ENCODE results near the gene SLC6A12.
"Not testable (repeated sequence)": the region's sequence is repeated elsewhere in the genome, so short reads cannot be mapped to it uniquely, and the experiment has no call there.

SLC6A12 gene

DNA sequence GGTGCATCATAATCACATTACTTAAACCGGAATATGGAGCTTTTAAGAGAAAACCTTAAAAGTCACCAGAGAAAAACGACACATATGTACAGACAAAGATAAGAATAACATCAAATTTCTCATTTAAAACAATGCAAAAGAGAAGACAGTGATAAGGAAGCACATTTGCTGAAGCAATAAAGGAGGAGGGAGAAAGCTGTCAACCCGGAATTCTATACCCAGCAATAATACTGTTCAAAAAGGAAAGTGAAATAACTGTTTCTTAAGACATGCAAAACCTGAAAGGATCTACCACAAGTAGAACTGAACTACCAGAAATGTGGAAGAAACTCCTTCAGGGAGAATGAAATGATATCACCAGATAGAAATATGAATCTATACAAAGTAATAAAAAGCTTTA lies 33.3 kb upstream of the SLC6A12 start:
- no peaks in the 10 kb centered on the region for H3K36me3 ChIP-seq (ENCODE audit: control insufficient read depth, insufficient read depth, low read length)
- no peaks in the 10 kb centered on the region for H3K4me1 ChIP-seq (ENCODE audit: control insufficient read depth, insufficient read depth, low read length)
- H3K9ac ChIP-seq (ENCODE audit: low read depth, low read length), result no peak overlapping the region
- no peaks in the 10 kb centered on the region for H3K9me3 ChIP-seq (ENCODE audit: control insufficient read depth, insufficient read depth, low read length)
- no peak overlapping the region for H3K4me3 ChIP-seq (ENCODE audit: low read depth, low read length)
- H3K27me3 ChIP-seq (ENCODE audit: control insufficient read depth, insufficient read depth, low read length), result no peaks in the 10 kb centered on the region

DNA sequence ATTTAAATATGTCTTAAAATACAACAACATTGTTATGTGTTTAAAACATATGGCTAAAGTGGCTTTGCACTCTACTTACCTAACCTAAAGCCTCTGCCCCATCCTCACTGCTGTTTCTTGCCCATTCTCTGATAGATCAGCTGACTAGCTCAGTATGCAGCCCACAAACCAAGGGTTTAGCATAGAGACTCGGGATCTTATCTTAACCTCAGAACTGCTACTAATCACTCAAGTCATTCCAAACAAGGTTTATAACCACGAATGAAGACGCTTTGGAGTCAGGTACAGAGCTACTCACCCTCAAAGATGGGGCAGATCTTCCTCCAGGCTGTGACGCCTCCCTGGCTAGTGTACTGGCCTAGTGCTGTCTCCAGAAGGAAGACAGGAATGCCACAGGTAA lies 29.4 kb upstream of the SLC6A12 start:
- Histone ChIP-seq H3K4me1 (ENCODE audit: control insufficient read depth, insufficient read depth, low read length) (no peaks in the 10 kb centered on the region), H3K4me3 (ENCODE audit: low read depth, low read length) (no peak overlapping the region), H3K9me3 (ENCODE audit: control insufficient read depth, insufficient read depth, low read length) (no peaks in the 10 kb centered on the region), H3K27me3 (ENCODE audit: control insufficient read depth, insufficient read depth, low read length) (no peaks in the 10 kb centered on the region), H3K36me3 (ENCODE audit: control insufficient read depth, insufficient read depth, low read length) (no peaks in the 10 kb centered on the region), H3K9ac (ENCODE audit: low read depth, low read length) (no peak overlapping the region)

DNA sequence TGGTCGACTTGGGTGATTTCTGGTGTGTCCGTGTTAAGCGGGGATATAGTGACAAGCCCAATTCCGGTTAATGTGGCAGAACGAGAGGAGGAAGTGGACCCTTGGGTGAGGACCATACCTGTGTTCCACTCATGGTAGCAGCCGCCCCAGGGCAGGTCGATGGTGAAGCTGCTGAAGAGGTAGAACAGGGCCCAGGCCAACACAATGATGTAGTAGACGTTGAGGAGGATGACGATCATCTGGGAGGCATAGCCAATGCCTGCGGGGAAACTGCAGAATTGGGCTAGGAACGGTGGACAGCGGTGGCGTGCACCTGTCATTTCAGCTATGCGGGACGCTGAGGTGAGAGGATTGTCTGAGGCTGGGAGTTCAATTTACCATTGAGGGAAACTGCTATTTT lies 28.5 kb upstream of the SLC6A12 start:
- Histone ChIP-seq H3K9ac (ENCODE audit: low read depth, low read length) (no peak overlapping the region), H3K27me3 (ENCODE audit: control insufficient read depth, insufficient read depth, low read length) (no peaks in the 10 kb centered on the region), H3K9me3 (ENCODE audit: control insufficient read depth, insufficient read depth, low read length) (no peaks in the 10 kb centered on the region), H3K4me1 (ENCODE audit: control insufficient read depth, insufficient read depth, low read length) (no peaks in the 10 kb centered on the region), H3K4me3 (ENCODE audit: low read depth, low read length) (no peak overlapping the region), H3K36me3 (ENCODE audit: control insufficient read depth, insufficient read depth, low read length) (no peaks in the 10 kb centered on the region)

GRCh38 chr12:241266-241665 lies 27.3 kb upstream of the SLC6A12 start:
- Histone ChIP-seq H3K4me1 (ENCODE audit: control insufficient read depth, insufficient read depth, low read length) (no peaks in the 10 kb centered on the region), H3K27me3 (ENCODE audit: control insufficient read depth, insufficient read depth, low read length) (no peaks in the 10 kb centered on the region), H3K9me3 (ENCODE audit: control insufficient read depth, insufficient read depth, low read length) (no peaks in the 10 kb centered on the region), H3K4me3 (ENCODE audit: low read depth, low read length) (no peak overlapping the region), H3K9ac (ENCODE audit: low read depth, low read length) (no peak overlapping the region), H3K36me3 (ENCODE audit: control insufficient read depth, insufficient read depth, low read length) (no peaks in the 10 kb centered on the region)

DNA sequence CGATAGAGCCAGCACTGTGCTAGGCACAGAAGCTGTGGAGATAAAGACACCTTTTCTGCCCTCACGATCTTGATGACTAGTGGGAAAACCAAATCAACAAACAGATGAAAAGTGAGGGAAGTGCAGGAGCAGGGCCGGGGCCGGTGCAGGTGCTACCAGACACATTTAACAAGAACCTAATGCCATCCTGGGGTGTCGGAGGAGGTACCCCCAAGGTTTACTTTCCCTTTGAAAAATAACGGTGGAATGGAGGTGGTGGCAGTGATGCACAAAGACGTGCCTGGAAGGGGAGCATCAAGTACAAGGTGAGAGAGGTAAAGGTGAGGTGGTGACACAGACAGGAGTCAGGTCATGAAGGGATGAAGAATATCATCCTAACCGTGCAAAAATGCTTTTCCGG lies 26.6 kb upstream of the SLC6A12 start:
- no peak overlapping the region for H3K9ac ChIP-seq (ENCODE audit: low read depth, low read length)
- H3K36me3 ChIP-seq (ENCODE audit: control insufficient read depth, insufficient read depth, low read length), result no peaks in the 10 kb centered on the region
- no peak overlapping the region for H3K4me3 ChIP-seq (ENCODE audit: low read depth, low read length)
- no peaks in the 10 kb centered on the region for H3K27me3 ChIP-seq (ENCODE audit: control insufficient read depth, insufficient read depth, low read length)
- no peaks in the 10 kb centered on the region for H3K9me3 ChIP-seq (ENCODE audit: control insufficient read depth, insufficient read depth, low read length)
- H3K4me1 ChIP-seq (ENCODE audit: control insufficient read depth, insufficient read depth, low read length), result no peaks in the 10 kb centered on the region

DNA sequence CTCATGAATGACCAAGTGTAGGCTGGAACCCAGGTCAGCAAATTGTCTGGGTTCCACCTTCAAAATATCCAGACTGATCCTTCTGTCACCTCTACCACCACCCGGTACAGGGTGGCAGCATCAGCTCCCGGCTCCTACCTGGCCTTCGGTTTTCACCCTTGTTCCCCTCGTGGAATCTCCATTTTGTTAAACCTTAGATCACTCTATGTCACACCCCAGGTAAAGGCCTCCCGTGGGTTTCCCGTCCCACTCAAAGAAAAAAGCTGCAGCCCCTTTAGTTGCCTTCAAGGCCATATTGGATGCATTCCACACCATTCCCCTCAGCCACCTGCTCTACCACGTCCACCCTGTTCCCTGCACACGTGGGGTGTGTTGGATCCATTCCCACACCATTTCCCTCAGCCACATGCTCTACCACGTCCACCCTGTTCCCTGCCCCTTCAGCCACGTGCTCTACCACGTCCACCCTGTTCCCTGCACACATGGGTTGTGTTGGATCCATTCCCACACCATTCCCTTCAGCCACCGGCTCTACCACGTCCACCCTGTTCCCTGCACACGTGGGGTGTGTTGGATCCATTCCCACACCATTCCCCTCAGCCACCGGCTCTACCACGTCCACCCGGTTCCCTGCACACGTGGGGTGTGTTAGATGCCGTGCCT lies 24.9 kb upstream of the SLC6A12 start:
- Histone ChIP-seq H3K9me3 (ENCODE audit: control insufficient read depth, insufficient read depth, low read length) (no peaks in the 10 kb centered on the region), H3K4me1 (ENCODE audit: control insufficient read depth, insufficient read depth, low read length) (no peaks in the 10 kb centered on the region), H3K9ac (ENCODE audit: low read depth, low read length) (no peak overlapping the region), H3K36me3 (ENCODE audit: control insufficient read depth, insufficient read depth, low read length) (no peaks in the 10 kb centered on the region), H3K27me3 (ENCODE audit: control insufficient read depth, insufficient read depth, low read length) (no peaks in the 10 kb centered on the region), H3K4me3 (ENCODE audit: low read depth, low read length) (no peak overlapping the region)

GRCh38 chr12:238116-238515 lies 24.2 kb upstream of the SLC6A12 start:
- Histone ChIP-seq H3K4me3 (ENCODE audit: low read depth, low read length) (no peak overlapping the region), H3K36me3 (ENCODE audit: control insufficient read depth, insufficient read depth, low read length) (no peaks in the 10 kb centered on the region), H3K9ac (ENCODE audit: low read depth, low read length) (no peak overlapping the region), H3K27me3 (ENCODE audit: control insufficient read depth, insufficient read depth, low read length) (no peaks in the 10 kb centered on the region), H3K4me1 (ENCODE audit: control insufficient read depth, insufficient read depth, low read length) (no peaks in the 10 kb centered on the region), H3K9me3 (ENCODE audit: control insufficient read depth, insufficient read depth, low read length) (no peaks in the 10 kb centered on the region)

DNA sequence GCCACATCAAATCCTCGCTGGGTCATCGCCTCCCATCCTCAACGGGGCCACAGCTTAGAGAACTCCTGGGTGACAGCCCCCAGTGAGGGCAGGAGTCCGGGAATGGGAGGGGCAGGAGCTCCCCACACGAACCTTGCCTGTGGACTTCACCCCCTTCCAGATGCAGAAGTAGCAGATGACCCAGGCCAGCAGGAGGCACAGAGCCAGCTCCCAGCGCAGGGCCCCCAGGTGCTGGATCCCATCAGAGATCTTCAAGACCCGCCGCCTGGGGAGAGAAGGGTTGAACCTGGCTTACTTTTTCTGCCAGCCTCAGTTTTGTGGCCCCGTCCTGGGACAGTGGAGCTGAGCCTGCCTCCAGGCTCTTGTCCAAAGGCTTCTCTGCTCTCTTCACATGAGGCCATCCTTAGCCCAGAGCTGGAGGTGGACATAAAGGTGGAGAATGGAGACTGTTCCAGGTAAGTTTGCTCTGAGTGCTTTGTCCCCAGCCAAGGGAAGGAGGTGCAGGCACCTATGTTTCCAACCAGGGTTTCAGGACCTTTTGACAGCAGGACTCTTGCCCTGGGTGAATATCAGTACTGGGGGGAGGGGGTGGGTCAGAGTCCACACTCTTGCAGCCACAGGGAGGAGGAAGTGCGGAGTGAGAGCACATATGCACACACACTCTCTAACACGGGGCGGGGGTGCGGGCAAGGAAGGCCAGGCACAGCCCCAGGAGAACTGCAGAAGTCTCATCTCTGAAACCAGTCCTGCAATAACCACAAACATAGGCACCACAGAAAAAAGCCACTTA lies 23.3 kb upstream of the SLC6A12 start:
- Histone ChIP-seq H3K27me3 (ENCODE audit: control insufficient read depth, insufficient read depth, low read length) (no peaks in the 10 kb centered on the region), H3K9me3 (ENCODE audit: control insufficient read depth, insufficient read depth, low read length) (no peaks in the 10 kb centered on the region), H3K36me3 (ENCODE audit: control insufficient read depth, insufficient read depth, low read length) (no peaks in the 10 kb centered on the region), H3K4me1 (ENCODE audit: control insufficient read depth, insufficient read depth, low read length) (no peaks in the 10 kb centered on the region), H3K9ac (ENCODE audit: low read depth, low read length) (no peak overlapping the region), H3K4me3 (ENCODE audit: low read depth, low read length) (no peak overlapping the region)

DNA sequence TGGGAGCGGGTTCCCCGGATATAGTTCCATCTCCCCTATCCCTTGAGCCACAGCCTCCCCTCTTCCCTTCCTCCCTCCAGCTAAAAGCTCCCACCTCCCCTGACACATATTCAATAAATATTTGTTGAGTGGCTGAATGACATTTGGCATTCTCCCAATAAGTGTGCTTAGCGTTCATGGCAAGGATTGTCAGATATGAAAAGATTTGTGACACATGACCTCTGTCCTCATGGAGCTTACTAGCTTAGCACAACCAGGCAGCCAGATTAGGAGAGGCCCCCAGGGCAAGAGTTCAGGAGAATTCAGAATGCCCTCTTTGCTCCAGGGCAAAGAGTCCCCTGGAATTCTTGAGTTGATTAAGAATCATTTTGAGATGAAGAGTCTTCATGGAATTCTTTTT lies 22.5 kb upstream of the SLC6A12 start:
- H3K27me3 ChIP-seq (ENCODE audit: control insufficient read depth, insufficient read depth, low read length), result no peaks in the 10 kb centered on the region
- no peaks in the 10 kb centered on the region for H3K9me3 ChIP-seq (ENCODE audit: control insufficient read depth, insufficient read depth, low read length)
- no peak overlapping the region for H3K9ac ChIP-seq (ENCODE audit: low read depth, low read length)
- H3K4me1 ChIP-seq (ENCODE audit: control insufficient read depth, insufficient read depth, low read length), result no peaks in the 10 kb centered on the region
- H3K36me3 ChIP-seq (ENCODE audit: control insufficient read depth, insufficient read depth, low read length), result no peaks in the 10 kb centered on the region
- no peak overlapping the region for H3K4me3 ChIP-seq (ENCODE audit: low read depth, low read length)

DNA sequence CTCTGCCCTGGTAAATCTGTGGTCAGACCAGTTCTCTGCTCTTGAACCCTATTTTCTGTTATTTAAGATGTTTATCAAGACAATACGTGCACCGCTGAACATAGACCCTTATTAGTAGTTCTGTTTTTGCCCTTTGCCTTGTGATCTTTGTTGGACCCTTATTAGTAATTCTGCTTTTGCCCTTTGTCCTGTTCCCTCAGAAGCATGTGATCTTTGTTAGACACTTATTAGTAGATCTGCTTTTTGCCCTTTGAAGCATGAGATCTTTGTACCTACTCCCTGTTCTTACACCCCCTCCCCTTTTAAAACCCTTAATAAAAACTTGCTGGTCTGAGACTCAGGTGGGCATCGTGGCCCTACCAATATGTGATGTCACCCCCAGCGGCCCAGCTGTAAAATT lies 22.0 kb upstream of the SLC6A12 start:
- not testable (repeated sequence) for H3K4me1 ChIP-seq (ENCODE audit: control insufficient read depth, insufficient read depth, low read length); H3K36me3 ChIP-seq (ENCODE audit: control insufficient read depth, insufficient read depth, low read length); H3K9ac ChIP-seq (ENCODE audit: low read depth, low read length); H3K4me3 ChIP-seq (ENCODE audit: low read depth, low read length); H3K9me3 ChIP-seq (ENCODE audit: control insufficient read depth, insufficient read depth, low read length); H3K27me3 ChIP-seq (ENCODE audit: control insufficient read depth, insufficient read depth, low read length)

GRCh38 chr12:234891-235415 lies 21.0 kb upstream of the SLC6A12 start:
- no peaks in the 10 kb centered on the region for H3K4me1 ChIP-seq (ENCODE audit: control insufficient read depth, insufficient read depth, low read length)
- no peaks in the 10 kb centered on the region for H3K27me3 ChIP-seq (ENCODE audit: control insufficient read depth, insufficient read depth, low read length)
- no peaks in the 10 kb centered on the region for H3K36me3 ChIP-seq (ENCODE audit: control insufficient read depth, insufficient read depth, low read length)
- H3K9ac ChIP-seq (ENCODE audit: low read depth, low read length), result no peak overlapping the region
- no peaks in the 10 kb centered on the region for H3K9me3 ChIP-seq (ENCODE audit: control insufficient read depth, insufficient read depth, low read length)
- H3K4me3 ChIP-seq (ENCODE audit: low read depth, low read length), result no peak overlapping the region

- Histone ChIP-seq H3K9ac (ENCODE audit: low read depth, low read length) (no peak overlapping the region), H3K4me3 (ENCODE audit: low read depth, low read length) (no peak overlapping the region), H3K9me3 (ENCODE audit: control insufficient read depth, insufficient read depth, low read length) (no peaks in the 10 kb centered on the region), H3K4me1 (ENCODE audit: control insufficient read depth, insufficient read depth, low read length) (no peaks in the 10 kb centered on the region), H3K27me3 (ENCODE audit: control insufficient read depth, insufficient read depth, low read length) (no peaks in the 10 kb centered on the region), H3K36me3 (ENCODE audit: control insufficient read depth, insufficient read depth, low read length) (no peaks in the 10 kb centered on the region)
These were observed 20.1 kb upstream of the SLC6A12 start for GRCh38 chr12:234019-234418.
